ENCODE results near the gene ESYT2. TPM values are rescaled to one million over a fixed set of nuclear protein-coding genes. Genes with fewer than 3 reads are reported as not detected.

Gene ESYT2
- polyA plus RNA-seq, 1 of the 3 experiments (the other 2 are of a cell fraction): 34.2 TPM

- ChIA-PET CTCF (no interaction called here), POLR2A (no interaction called here)
- Histone ChIP-seq H3K27ac (ENCODE audit: low read depth in 2 of 2, low read length in 1 of 2) (no peak overlapping the region), H3K9me2 (no peaks in the 10 kb centered on the region), H3K4me3 (ENCODE audit: low read depth in 2 of 2, low read length in 1 of 2) (no peak overlapping the region), H3F3A (replicated peaks; ENCODE audit: insufficient read depth) (peaks cover 17% of the 10 kb centered on the region), H3K9ac (no peak overlapping the region), H3K79me2 (ENCODE audit: insufficient read depth) (peaks cover 18% of the 10 kb centered on the region), H3K4me1 (ENCODE audit: control insufficient read depth in 1 of 2, insufficient read depth in 2 of 2, low read depth in 1 of 2, low read length in 1 of 2) (peaks cover 4 to 7% of the 10 kb centered on the region in 2 experiments; a peak in 2 of 4 replicates), H3K4me2 (no peak overlapping the region), H3K36me3 (replicated peaks in 1 of 2; ENCODE audit: control insufficient read depth in 1 of 2, insufficient read depth in 2 of 2, low read length in 1 of 2) (peaks cover 45 to 56% of the 10 kb centered on the region in 2 experiments), H4K20me1 (ENCODE audit: insufficient read depth) (no peaks in the 10 kb centered on the region), H3K9me3 (no peaks in the 10 kb centered on the region), H3K27me3 (ENCODE audit: insufficient read depth) (no peaks in the 10 kb centered on the region), H2AFZ (ENCODE audit: low read depth) (no peak overlapping the region)
- TF ChIP-seq FOXM1 (IDR thresholded peaks at IDR 0.05; ENCODE audit: low read depth): no peak
- no peak for TF ChIP-seq IRF3 (IDR thresholded peaks at IDR 0.05; ENCODE audit: low read depth, low read length)
- no peak for TF ChIP-seq USF1 (IDR thresholded peaks at IDR 0.05; ENCODE audit: borderline replicate concordance, low read depth)
- no peak for TF ChIP-seq GABPA (IDR thresholded peaks at IDR 0.05; ENCODE audit: low read depth)
- TF ChIP-seq EP300 (IDR thresholded peaks at IDR 0.05; ENCODE audit: borderline replicate concordance in 1 of 2, low read depth in 1 of 2, low read length in 1 of 2): no peak
- TF ChIP-seq CTCF (IDR thresholded peaks at IDR 0.05): no peak
- TF ChIP-seq CHD2 (IDR thresholded peaks at IDR 0.05; ENCODE audit: low read length, partially characterized antibody): no peak
- TF ChIP-seq RCOR1 (IDR thresholded peaks at IDR 0.05; ENCODE audit: low read length): no peak
- no peak for TF ChIP-seq NRF1 (IDR thresholded peaks at IDR 0.05; ENCODE audit: low read depth, low read length)
- no peak for TF ChIP-seq FOXJ3 (CRISPR knock-in tag; IDR thresholded peaks at IDR 0.05)
- TF ChIP-seq YY1 (IDR thresholded peaks at IDR 0.05; ENCODE audit: low read depth): no peak
- TF ChIP-seq NFIC (IDR thresholded peaks at IDR 0.05; ENCODE audit: borderline replicate concordance): no peak
- no peak for TF ChIP-seq USF2 (IDR thresholded peaks at IDR 0.05; ENCODE audit: borderline replicate concordance, low read depth, low read length)
- no peak for TF ChIP-seq RAD21 (IDR thresholded peaks at IDR 0.05; ENCODE audit: low read length)
- no peak for TF ChIP-seq PBX3 (IDR thresholded peaks at IDR 0.05)
- TF ChIP-seq RXRA (IDR thresholded peaks at IDR 0.05; ENCODE audit: borderline replicate concordance, low read depth): no peak
- TF ChIP-seq MXI1 (IDR thresholded peaks at IDR 0.05; ENCODE audit: low read depth, low read length): no peak
- 94% methylated on average over 23 of the region's 23 CpGs for WGBS (ENCODE audit: low lambda C conversion rate)
- no peak for DNase-seq
Measured at GRCh38 chr7:158781217-158781973, 47.9 kb downstream of the ESYT2 start.

Data from SK-N-SH (cell line).